ENCODE results near the gene GRHL1.

GRHL1 gene

DNA sequence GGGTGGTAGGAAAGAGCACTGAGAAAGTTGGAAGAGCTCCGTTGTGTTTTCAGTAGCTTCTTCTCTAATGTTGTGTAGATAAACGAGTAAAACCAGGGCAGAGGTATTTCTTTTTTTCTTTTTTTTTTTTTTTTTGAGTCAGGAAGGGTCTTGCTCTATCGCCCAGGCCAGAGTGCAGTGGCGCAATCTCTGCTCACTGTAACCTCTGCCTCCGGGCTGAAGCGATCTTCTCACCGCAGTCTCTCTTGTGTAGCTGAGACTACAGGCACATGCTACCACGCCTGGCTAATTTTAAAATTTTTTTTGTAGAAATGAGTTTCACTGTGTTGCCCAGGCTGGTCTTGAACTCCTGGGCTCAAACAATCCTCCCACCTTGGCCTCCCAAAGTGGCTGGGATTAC lies 6.6 kb downstream of the GRHL1 start:
- Histone ChIP-seq H3K4me3 (ENCODE audit: low read depth, low read length) (no peak overlapping the region), H2AFZ (ENCODE audit: insufficient read depth, low read length, poor library complexity) (no peak overlapping the region), H3K79me1 (ENCODE audit: low read length) (peaks cover 4% of the 10 kb centered on the region), H3K36me3 (ENCODE audit: control insufficient read depth in 1 of 2, insufficient read depth in 2 of 2, low read length in 2 of 2) (peaks cover 11 to 15% of the 10 kb centered on the region in 2 experiments), H3K4me1 (ENCODE audit: control insufficient read depth in 1 of 2, insufficient read depth in 2 of 2, low read length in 2 of 2) (peaks cover 0 to 3% of the 10 kb centered on the region in 2 experiments), H3K4me2 (ENCODE audit: low read length) (no peak overlapping the region), H3K9ac (ENCODE audit: low read length) (no peak overlapping the region), H3K9me3 (ENCODE audit: insufficient read depth, low read depth, low read length) (no peaks in the 10 kb centered on the region), H3K14ac (ENCODE audit: low read length) (no peak overlapping the region), H2BK5ac (ENCODE audit: low read depth, low read length, poor library complexity) (no peak overlapping the region), H3K18ac (ENCODE audit: low read length) (no peak overlapping the region), H3K27me3 (ENCODE audit: insufficient read depth, low read length) (no peaks in the 10 kb centered on the region), H3K79me2 (ENCODE audit: control insufficient read depth, insufficient read depth, low read length, poor library complexity) (peaks cover 8% of the 10 kb centered on the region), H2AK5ac (ENCODE audit: low read length) (no peak overlapping the region), H3K4ac (ENCODE audit: low read depth, low read length) (no peak overlapping the region), H4K12ac (ENCODE audit: low read depth, low read length) (peak overlapping the region; percentile 30), H2BK12ac (ENCODE audit: low read length) (no peak overlapping the region), H3K27ac (ENCODE audit: low read depth, low read length) (peak overlapping the region; percentile 72), H2BK120ac (ENCODE audit: insufficient read depth, low read length, poor library complexity) (no peak overlapping the region), H3K23ac (ENCODE audit: low read length) (no peak overlapping the region), H4K8ac (ENCODE audit: low read depth, low read length) (no peak overlapping the region), H4K91ac (ENCODE audit: low read depth, low read length) (no peak overlapping the region)
- DNase-seq = peak; percentile 78 to 87
- WGBS (ENCODE audit: extremely low coverage, insufficient coverage, insufficient read length) = no CpG with 5 or more reads among the region's 8 CpGs

DNA sequence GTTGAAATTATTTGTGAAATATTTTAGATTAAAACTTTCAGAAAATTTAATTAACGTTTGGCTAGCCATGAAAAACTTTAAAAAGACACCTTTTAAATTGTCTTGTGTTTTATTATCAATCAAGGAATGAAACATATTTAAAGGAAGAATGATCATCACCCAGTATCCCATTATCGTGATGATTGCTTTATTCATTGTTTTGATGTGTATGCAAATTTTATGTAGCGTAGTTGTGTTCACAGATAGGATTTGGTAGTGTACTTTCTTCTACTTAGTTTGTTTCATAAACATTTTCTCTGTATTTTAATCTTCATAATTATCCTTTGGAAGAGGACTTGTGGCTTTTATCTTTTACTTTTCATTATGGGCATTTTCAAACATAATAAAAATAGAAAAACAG lies 7.8 kb downstream of the GRHL1 start:
- H4K12ac ChIP-seq (ENCODE audit: low read depth, low read length) = no peak overlapping the region
- no peak overlapping the region for H2BK5ac ChIP-seq (ENCODE audit: low read depth, low read length, poor library complexity)
- DNase-seq = no peak
- H2BK120ac ChIP-seq (ENCODE audit: insufficient read depth, low read length, poor library complexity) = no peak overlapping the region
- no peak overlapping the region for H2BK12ac ChIP-seq (ENCODE audit: low read length)
- no peak overlapping the region for H3K18ac ChIP-seq (ENCODE audit: low read length)
- H3K4me1 ChIP-seq (ENCODE audit: control insufficient read depth in 1 of 2, insufficient read depth in 2 of 2, low read length in 2 of 2) = peaks cover 0 to 3% of the 10 kb centered on the region in 2 experiments
- no peak overlapping the region for H4K91ac ChIP-seq (ENCODE audit: low read depth, low read length)
- H3K27ac ChIP-seq (ENCODE audit: low read depth, low read length) = no peak overlapping the region
- H3K4me2 ChIP-seq (ENCODE audit: low read length) = no peak overlapping the region
- H3K36me3 ChIP-seq (ENCODE audit: control insufficient read depth in 1 of 2, insufficient read depth in 2 of 2, low read length in 2 of 2) = peaks cover 11 to 18% of the 10 kb centered on the region in 2 experiments
- H3K79me1 ChIP-seq (ENCODE audit: low read length) = peaks cover 4% of the 10 kb centered on the region
- no peak overlapping the region for H3K14ac ChIP-seq (ENCODE audit: low read length)
- H3K79me2 ChIP-seq (ENCODE audit: control insufficient read depth, insufficient read depth, low read length, poor library complexity) = peaks cover 8% of the 10 kb centered on the region
- H3K23ac ChIP-seq (ENCODE audit: low read length) = no peak overlapping the region
- H3K9me3 ChIP-seq (ENCODE audit: insufficient read depth, low read depth, low read length) = no peaks in the 10 kb centered on the region
- H3K4me3 ChIP-seq (ENCODE audit: low read depth, low read length) = no peak overlapping the region
- no peak overlapping the region for H3K9ac ChIP-seq (ENCODE audit: low read length)
- no peaks in the 10 kb centered on the region for H3K27me3 ChIP-seq (ENCODE audit: insufficient read depth, low read length)
- WGBS (ENCODE audit: extremely low coverage, insufficient coverage, insufficient read length) = no CpG with 5 or more reads among the region's 3 CpGs
- H3K4ac ChIP-seq (ENCODE audit: low read depth, low read length) = no peak overlapping the region
- H2AFZ ChIP-seq (ENCODE audit: insufficient read depth, low read length, poor library complexity) = no peak overlapping the region
- no peak overlapping the region for H4K8ac ChIP-seq (ENCODE audit: low read depth, low read length)
- H2AK5ac ChIP-seq (ENCODE audit: low read length) = no peak overlapping the region

DNA sequence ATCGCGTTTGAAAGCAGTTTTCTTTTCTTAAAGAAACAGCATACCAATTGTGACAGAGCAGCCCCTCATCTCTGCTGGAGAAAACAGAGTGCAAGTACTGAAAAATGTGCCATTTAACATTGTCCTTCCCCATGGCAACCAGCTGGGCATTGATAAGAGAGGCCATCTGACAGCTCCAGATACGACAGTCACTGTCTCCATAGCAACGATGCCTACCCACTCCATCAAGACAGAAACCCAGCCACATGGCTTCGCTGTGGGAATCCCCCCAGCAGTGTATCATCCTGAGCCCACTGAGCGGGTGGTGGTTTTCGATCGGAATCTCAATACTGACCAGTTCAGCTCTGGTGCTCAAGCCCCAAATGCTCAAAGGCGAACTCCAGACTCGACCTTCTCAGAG lies 9.5 kb downstream of the GRHL1 start:
- Histone ChIP-seq H2BK120ac (ENCODE audit: insufficient read depth, low read length, poor library complexity) (no peak overlapping the region), H3K9me3 (ENCODE audit: insufficient read depth, low read depth, low read length) (no peaks in the 10 kb centered on the region), H3K79me1 (ENCODE audit: low read length) (peaks cover 2% of the 10 kb centered on the region), H4K12ac (ENCODE audit: low read depth, low read length) (no peak overlapping the region), H3K23ac (ENCODE audit: low read length) (no peak overlapping the region), H3K4ac (ENCODE audit: low read depth, low read length) (peak overlapping the region; percentile 27), H2BK12ac (ENCODE audit: low read length) (no peak overlapping the region), H2BK5ac (ENCODE audit: low read depth, low read length, poor library complexity) (no peak overlapping the region), H3K18ac (ENCODE audit: low read length) (peak overlapping the region; percentile 35), H3K27me3 (ENCODE audit: insufficient read depth, low read length) (no peaks in the 10 kb centered on the region), H3K79me2 (ENCODE audit: control insufficient read depth, insufficient read depth, low read length, poor library complexity) (peaks cover 3% of the 10 kb centered on the region), H2AFZ (ENCODE audit: insufficient read depth, low read length, poor library complexity) (no peak overlapping the region), H3K36me3 (ENCODE audit: control insufficient read depth in 1 of 2, insufficient read depth in 2 of 2, low read length in 2 of 2) (peaks cover 13 to 17% of the 10 kb centered on the region in 2 experiments), H2AK5ac (ENCODE audit: low read length) (no peak overlapping the region), H4K91ac (ENCODE audit: low read depth, low read length) (no peak overlapping the region), H3K4me2 (ENCODE audit: low read length) (no peak overlapping the region), H3K14ac (ENCODE audit: low read length) (no peak overlapping the region), H3K9ac (ENCODE audit: low read length) (no peak overlapping the region), H3K4me3 (ENCODE audit: low read depth, low read length) (no peak overlapping the region), H4K8ac (ENCODE audit: low read depth, low read length) (no peak overlapping the region), H3K27ac (ENCODE audit: low read depth, low read length) (no peak overlapping the region), H3K4me1 (ENCODE audit: control insufficient read depth in 1 of 2, insufficient read depth in 2 of 2, low read length in 2 of 2) (peaks cover 0 to 3% of the 10 kb centered on the region in 2 experiments)
- WGBS (ENCODE audit: extremely low coverage, insufficient coverage, insufficient read length) = no CpG with 5 or more reads among the region's 10 CpGs
- DNase-seq = no peak

DNA sequence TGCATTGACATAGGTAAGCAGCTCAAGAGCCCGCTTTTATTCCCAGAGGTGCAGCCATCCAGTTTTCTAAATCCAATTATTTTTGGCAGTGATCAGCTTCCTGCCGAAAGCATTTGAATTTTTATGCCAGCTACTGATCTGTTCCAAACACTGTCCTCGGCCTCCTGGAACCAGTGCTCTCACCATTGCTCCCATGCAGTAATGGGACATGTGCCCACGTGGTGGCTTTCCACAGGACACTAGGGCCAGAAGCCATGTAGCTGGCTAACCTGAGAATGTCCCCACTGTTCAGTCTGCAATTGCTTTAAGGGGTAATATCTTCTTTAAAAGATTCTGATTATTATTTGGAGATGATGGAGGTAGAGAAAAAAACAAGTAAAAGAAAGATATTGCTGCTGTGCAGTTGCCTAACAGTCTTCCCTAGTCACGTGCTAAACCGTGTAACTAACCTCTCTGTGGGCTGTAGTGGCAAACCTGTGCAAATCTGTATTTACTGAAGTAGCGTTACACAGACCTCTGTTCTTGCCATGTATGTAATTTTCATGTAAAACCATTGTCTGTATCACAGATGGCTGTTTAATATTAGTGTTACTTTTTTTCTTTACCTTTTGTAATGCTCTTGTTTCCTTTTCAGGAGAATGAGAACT lies 13.0 kb downstream of the GRHL1 start:
- Histone ChIP-seq H3K79me2 (ENCODE audit: control insufficient read depth, insufficient read depth, low read length, poor library complexity) (no peaks in the 10 kb centered on the region), H3K18ac (ENCODE audit: low read length) (no peak overlapping the region), H3K4ac (ENCODE audit: low read depth, low read length) (no peak overlapping the region), H3K79me1 (ENCODE audit: low read length) (no peaks in the 10 kb centered on the region), H3K9ac (ENCODE audit: low read length) (no peak overlapping the region), H3K4me1 (ENCODE audit: control insufficient read depth in 1 of 2, insufficient read depth in 2 of 2, low read length in 2 of 2) (peaks cover 0 to 1% of the 10 kb centered on the region in 2 experiments), H2BK120ac (ENCODE audit: insufficient read depth, low read length, poor library complexity) (no peak overlapping the region), H4K8ac (ENCODE audit: low read depth, low read length) (no peak overlapping the region), H2AFZ (ENCODE audit: insufficient read depth, low read length, poor library complexity) (no peak overlapping the region), H2BK5ac (ENCODE audit: low read depth, low read length, poor library complexity) (no peak overlapping the region), H2BK12ac (ENCODE audit: low read length) (no peak overlapping the region), H3K27me3 (ENCODE audit: insufficient read depth, low read length) (no peaks in the 10 kb centered on the region), H3K4me3 (ENCODE audit: low read depth, low read length) (no peak overlapping the region), H3K36me3 (ENCODE audit: control insufficient read depth in 1 of 2, insufficient read depth in 2 of 2, low read length in 2 of 2) (peaks cover 9 to 22% of the 10 kb centered on the region in 2 experiments), H2AK5ac (ENCODE audit: low read length) (no peak overlapping the region), H3K9me3 (ENCODE audit: insufficient read depth, low read depth, low read length) (no peaks in the 10 kb centered on the region), H4K12ac (ENCODE audit: low read depth, low read length) (no peak overlapping the region), H3K27ac (ENCODE audit: low read depth, low read length) (no peak overlapping the region), H3K23ac (ENCODE audit: low read length) (no peak overlapping the region), H3K4me2 (ENCODE audit: low read length) (no peak overlapping the region), H3K14ac (ENCODE audit: low read length) (no peak overlapping the region), H4K91ac (ENCODE audit: low read depth, low read length) (no peak overlapping the region)
- no peak for DNase-seq
- no CpG with 5 or more reads among the region's 7 CpGs for WGBS (ENCODE audit: extremely low coverage, insufficient coverage, insufficient read length)

Measured in trophoblast cell (in vitro differentiated cells and primary cell).